ENCODE measurements around the gene FBXL3.
"Not testable (repeated sequence)": the region's sequence is repeated elsewhere in the genome, so short reads cannot be mapped to it uniquely, and the experiment has no call there.

FBXL3 gene

GRCh38 chr13:77009011-77009410 lies 17.9 kb downstream of the FBXL3 start:
- no peaks in the 10 kb centered on the region for H3K4me1 ChIP-seq (ENCODE audit: insufficient read depth, poor library complexity, severe bottlenecking)
- TF ChIP-seq CTCF (IDR thresholded peaks at IDR 0.05; ENCODE audit: poor library complexity, severe bottlenecking): no peak
- H3K4me3 ChIP-seq (ENCODE audit: severe bottlenecking): no peak overlapping the region
- H3K27me3 ChIP-seq (ENCODE audit: insufficient read depth, poor library complexity, severe bottlenecking): no peaks in the 10 kb centered on the region
- DNase-seq (ENCODE audit: low spot score): no peak
- peaks cover 85% of the 10 kb centered on the region for H3K36me3 ChIP-seq (ENCODE audit: low read depth)
- no peak for ATAC-seq (ENCODE audit: low read depth)
- H3K27ac ChIP-seq (ENCODE audit: poor library complexity, severe bottlenecking): no peak overlapping the region
- H3K9me3 ChIP-seq (ENCODE audit: severe bottlenecking): no peaks in the 10 kb centered on the region

GRCh38 chr13:77008337-77008736 lies 18.6 kb downstream of the FBXL3 start:
- H3K27me3 ChIP-seq (ENCODE audit: insufficient read depth, poor library complexity, severe bottlenecking); H3K27ac ChIP-seq (ENCODE audit: poor library complexity, severe bottlenecking); H3K4me3 ChIP-seq (ENCODE audit: severe bottlenecking); ATAC-seq (ENCODE audit: low read depth); H3K9me3 ChIP-seq (ENCODE audit: severe bottlenecking); H3K4me1 ChIP-seq (ENCODE audit: insufficient read depth, poor library complexity, severe bottlenecking); DNase-seq (ENCODE audit: low spot score): not testable (repeated sequence)
- H3K36me3 ChIP-seq (ENCODE audit: low read depth): peaks cover 83% of the 10 kb centered on the region

DNA sequence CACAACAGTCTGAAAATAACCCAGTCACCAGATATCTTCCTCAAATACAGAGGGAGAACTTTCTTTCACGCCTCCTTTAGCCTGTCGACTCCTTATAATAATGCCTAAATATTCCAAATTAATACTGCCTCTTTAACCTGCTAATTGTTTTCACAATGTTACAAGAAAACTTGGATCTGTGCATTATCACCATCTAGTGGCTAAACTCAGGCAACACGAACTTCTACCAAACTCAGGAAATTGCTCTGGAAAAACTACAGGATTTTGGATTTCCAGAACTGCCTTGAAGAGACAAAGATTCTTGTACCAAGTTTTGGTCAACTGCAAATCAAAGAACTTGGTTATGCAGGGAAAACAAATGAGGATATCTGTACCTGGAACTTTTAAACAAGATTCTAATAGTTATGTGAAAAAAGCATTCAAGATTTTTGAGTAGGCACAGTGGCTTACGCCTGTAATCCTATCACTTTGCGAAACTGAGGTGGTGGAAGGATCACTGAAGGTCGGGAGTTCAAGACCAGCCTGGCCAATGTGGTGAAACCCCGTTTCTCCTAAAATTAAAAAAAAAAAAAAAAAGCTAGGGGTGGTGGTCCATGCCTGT lies 24.3 kb downstream of the FBXL3 start:
- no peak for DNase-seq (ENCODE audit: low spot score)

DNA sequence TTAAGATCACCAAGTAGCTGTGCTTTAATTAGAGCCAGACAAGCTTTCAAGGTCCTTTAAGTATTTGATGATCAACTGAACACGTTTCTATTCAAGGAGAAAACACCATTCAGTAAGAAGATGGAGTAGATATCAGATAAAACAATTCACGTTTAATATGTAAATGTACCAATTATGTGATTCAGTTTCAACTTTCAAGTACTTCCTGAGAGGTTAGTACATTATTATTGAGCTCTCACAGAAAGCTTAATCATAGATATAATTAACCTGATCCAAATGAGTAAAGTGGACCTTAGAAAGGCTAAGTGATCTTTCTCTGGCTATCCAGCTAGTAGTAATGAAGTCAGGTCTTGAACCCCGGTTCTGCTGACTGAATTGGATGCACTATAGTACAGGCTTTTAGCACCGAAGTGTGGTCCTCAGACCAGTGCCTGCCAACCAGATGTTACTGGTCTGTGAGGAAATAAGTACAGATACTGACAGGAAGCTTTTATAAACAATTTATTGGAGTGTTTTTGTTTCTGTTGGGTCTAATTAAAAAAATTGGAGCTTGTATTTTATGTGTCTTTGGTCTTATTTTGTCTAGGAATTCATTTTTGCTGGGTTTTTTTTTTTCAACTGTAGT lies 24.9 kb downstream of the FBXL3 start:
- no peak overlapping the region for H3K4me3 ChIP-seq (ENCODE audit: severe bottlenecking)
- TF ChIP-seq CTCF (IDR thresholded peaks at IDR 0.05; ENCODE audit: poor library complexity, severe bottlenecking): no peak
- no peak overlapping the region for H3K27ac ChIP-seq (ENCODE audit: poor library complexity, severe bottlenecking)
- no peaks in the 10 kb centered on the region for H3K9me3 ChIP-seq (ENCODE audit: severe bottlenecking)
- H3K4me1 ChIP-seq (ENCODE audit: insufficient read depth, poor library complexity, severe bottlenecking): no peaks in the 10 kb centered on the region
- H3K27me3 ChIP-seq (ENCODE audit: insufficient read depth, poor library complexity, severe bottlenecking): no peaks in the 10 kb centered on the region
- DNase-seq (ENCODE audit: low spot score) (no peak), ATAC-seq (ENCODE audit: low read depth) (no peak)
- H3K36me3 ChIP-seq (ENCODE audit: low read depth): peaks cover 74% of the 10 kb centered on the region

More for the DNA sequence above, 24.3 kb downstream of the FBXL3 start:
- no peak overlapping the region for H3K4me3 ChIP-seq (ENCODE audit: severe bottlenecking)
- peaks cover 74% of the 10 kb centered on the region for H3K36me3 ChIP-seq (ENCODE audit: low read depth)
- ATAC-seq (ENCODE audit: low read depth): no peak
- TF ChIP-seq CTCF (IDR thresholded peaks at IDR 0.05; ENCODE audit: poor library complexity, severe bottlenecking): peak; percentile 77
- H3K27me3 ChIP-seq (ENCODE audit: insufficient read depth, poor library complexity, severe bottlenecking): no peaks in the 10 kb centered on the region
- no peaks in the 10 kb centered on the region for H3K4me1 ChIP-seq (ENCODE audit: insufficient read depth, poor library complexity, severe bottlenecking)
- no peak overlapping the region for H3K27ac ChIP-seq (ENCODE audit: poor library complexity, severe bottlenecking)
- H3K9me3 ChIP-seq (ENCODE audit: severe bottlenecking): no peaks in the 10 kb centered on the region

DNA sequence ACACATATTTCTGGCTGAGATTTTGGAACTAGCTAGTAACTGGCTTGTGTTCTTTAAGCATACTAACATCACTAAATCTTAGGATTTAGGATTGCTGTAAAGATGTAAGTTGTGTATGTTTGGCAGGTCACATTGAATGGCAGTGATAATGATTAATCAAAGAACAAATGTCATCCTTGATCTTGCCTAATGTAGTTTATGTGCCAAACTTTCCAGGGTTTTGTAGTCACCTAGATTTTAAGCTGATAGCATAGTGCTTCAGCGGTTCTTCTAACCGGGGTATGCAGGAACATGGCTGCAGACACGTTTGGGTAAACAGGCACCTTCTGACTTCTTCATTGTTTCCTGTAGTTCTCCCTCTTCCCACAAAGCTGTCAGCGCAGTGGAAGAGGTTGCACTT lies 25.4 kb downstream of the FBXL3 start:
- Histone ChIP-seq H3K4me3 (ENCODE audit: severe bottlenecking) (no peak overlapping the region), H3K36me3 (ENCODE audit: low read depth) (peaks cover 74% of the 10 kb centered on the region), H3K27ac (ENCODE audit: poor library complexity, severe bottlenecking) (no peak overlapping the region), H3K27me3 (ENCODE audit: insufficient read depth, poor library complexity, severe bottlenecking) (no peaks in the 10 kb centered on the region), H3K9me3 (ENCODE audit: severe bottlenecking) (no peaks in the 10 kb centered on the region), H3K4me1 (ENCODE audit: insufficient read depth, poor library complexity, severe bottlenecking) (no peaks in the 10 kb centered on the region)
- DNase-seq (ENCODE audit: low spot score) (no peak), ATAC-seq (ENCODE audit: low read depth) (no peak)
- TF ChIP-seq CTCF (IDR thresholded peaks at IDR 0.05; ENCODE audit: poor library complexity, severe bottlenecking): no peak
